ENCODE results near the gene HOXA7. TPM values are rescaled to one million over a fixed set of nuclear protein-coding genes. Genes with fewer than 3 reads are reported as not detected.
A peak's percentile ranks its signal among the peaks of the same experiment; 100 is the strongest.

HOXA7 gene
- total RNA-seq, 1 donor from 2014 or later = not detected

GRCh38 chr7:27197137-27198042 lies 40.9 kb upstream of the HOXA7 start:
- DNase-seq = no peak

GRCh38 chr7:27196287-27196767 lies 39.9 kb upstream of the HOXA7 start:
- H3K27me3 Mint-ChIP-seq (ENCODE audit: unreplicated experiment) = peaks cover 37% of the 10 kb centered on the region

More at GRCh38 chr7:27197137-27198042, 40.9 kb upstream of the HOXA7 start:
- Mint-ChIP-seq H3K27me3 (ENCODE audit: unreplicated experiment) (peaks cover 42% of the 10 kb centered on the region), H3K27ac (ENCODE audit: unreplicated experiment) (no peak overlapping the region), H3K4me3 (ENCODE audit: unreplicated experiment) (no peak overlapping the region), H3K9me3 (ENCODE audit: unreplicated experiment) (peaks cover 20% of the 10 kb centered on the region), H3K4me1 (ENCODE audit: low read depth, unreplicated experiment) (no peaks in the 10 kb centered on the region), H3K36me3 (ENCODE audit: unreplicated experiment) (no peaks in the 10 kb centered on the region)
- TF ChIP-seq, protein P1, sequence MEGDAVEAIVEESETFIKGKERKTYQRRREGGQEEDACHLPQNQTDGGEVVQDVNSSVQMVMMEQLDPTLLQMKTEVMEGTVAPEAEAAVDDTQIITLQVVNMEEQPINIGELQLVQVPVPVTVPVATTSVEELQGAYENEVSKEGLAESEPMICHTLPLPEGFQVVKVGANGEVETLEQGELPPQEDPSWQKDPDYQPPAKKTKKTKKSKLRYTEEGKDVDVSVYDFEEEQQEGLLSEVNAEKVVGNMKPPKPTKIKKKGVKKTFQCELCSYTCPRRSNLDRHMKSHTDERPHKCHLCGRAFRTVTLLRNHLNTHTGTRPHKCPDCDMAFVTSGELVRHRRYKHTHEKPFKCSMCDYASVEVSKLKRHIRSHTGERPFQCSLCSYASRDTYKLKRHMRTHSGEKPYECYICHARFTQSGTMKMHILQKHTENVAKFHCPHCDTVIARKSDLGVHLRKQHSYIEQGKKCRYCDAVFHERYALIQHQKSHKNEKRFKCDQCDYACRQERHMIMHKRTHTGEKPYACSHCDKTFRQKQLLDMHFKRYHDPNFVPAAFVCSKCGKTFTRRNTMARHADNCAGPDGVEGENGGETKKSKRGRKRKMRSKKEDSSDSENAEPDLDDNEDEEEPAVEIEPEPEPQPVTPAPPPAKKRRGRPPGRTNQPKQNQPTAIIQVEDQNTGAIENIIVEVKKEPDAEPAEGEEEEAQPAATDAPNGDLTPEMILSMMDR (IDR thresholded peaks at IDR 0.05; ENCODE audit: partially characterized antibody, unreplicated experiment) = no peak

DNA sequence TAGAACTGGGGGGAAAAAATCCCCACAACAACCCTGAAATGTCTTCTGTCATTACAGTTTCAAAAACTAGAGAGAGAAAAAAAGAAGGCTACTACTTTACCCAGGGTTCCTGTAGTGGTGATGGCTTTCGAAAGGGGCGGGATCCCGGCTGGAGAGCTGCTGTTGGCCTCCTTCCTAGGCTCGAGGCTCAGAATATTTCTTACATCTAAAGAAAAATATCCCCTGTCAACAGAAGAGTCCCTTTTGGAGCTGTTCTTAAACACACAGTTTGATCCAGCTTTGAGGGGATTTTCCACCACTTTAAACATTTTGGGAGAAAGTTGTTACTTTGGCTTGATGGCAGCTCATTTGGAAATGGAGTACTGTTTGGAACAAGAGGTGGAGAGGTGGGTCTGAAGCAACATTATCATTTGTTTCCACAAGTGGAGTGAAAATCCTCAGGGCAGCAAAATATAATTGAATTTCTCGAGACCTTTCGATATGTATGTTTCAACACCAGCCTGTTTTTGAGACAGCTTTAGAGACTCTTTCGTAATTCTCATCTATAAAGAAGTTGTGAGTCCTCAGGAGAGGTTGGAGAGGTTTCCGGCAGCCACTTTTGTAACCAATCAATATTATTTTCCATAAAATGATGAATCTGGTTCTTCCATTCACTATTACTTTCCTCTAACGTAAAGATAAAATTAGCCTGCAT lies 38.4 kb upstream of the HOXA7 start:
- Mint-ChIP-seq H3K9me3 (ENCODE audit: unreplicated experiment) (peaks cover 10% of the 10 kb centered on the region), H3K4me3 (ENCODE audit: unreplicated experiment) (no peak overlapping the region), H3K4me1 (ENCODE audit: low read depth, unreplicated experiment) (no peaks in the 10 kb centered on the region), H3K27me3 (ENCODE audit: unreplicated experiment) (peaks cover 38% of the 10 kb centered on the region), H3K27ac (ENCODE audit: unreplicated experiment) (no peak overlapping the region), H3K36me3 (ENCODE audit: unreplicated experiment) (peaks cover 3% of the 10 kb centered on the region)
- TF ChIP-seq, protein P1 (IDR thresholded peaks at IDR 0.05; ENCODE audit: partially characterized antibody, unreplicated experiment) = no peak
- DNase-seq = peak; percentile 4

More at GRCh38 chr7:27196287-27196767, 39.9 kb upstream of the HOXA7 start:
- Mint-ChIP-seq H3K4me3 (ENCODE audit: unreplicated experiment) (no peak overlapping the region), H3K9me3 (ENCODE audit: unreplicated experiment) (peaks cover 13% of the 10 kb centered on the region), H3K36me3 (ENCODE audit: unreplicated experiment) (no peaks in the 10 kb centered on the region), H3K4me1 (ENCODE audit: low read depth, unreplicated experiment) (no peaks in the 10 kb centered on the region), H3K27ac (ENCODE audit: unreplicated experiment) (no peak overlapping the region)
- DNase-seq = peak; percentile 89
- TF ChIP-seq, protein P1 (IDR thresholded peaks at IDR 0.05; ENCODE audit: partially characterized antibody, unreplicated experiment) = peak; percentile 78

- Mint-ChIP-seq H3K4me3 (ENCODE audit: unreplicated experiment) (no peak overlapping the region), H3K36me3 (ENCODE audit: unreplicated experiment) (peaks cover 3% of the 10 kb centered on the region), H3K27ac (ENCODE audit: unreplicated experiment) (no peak overlapping the region)
Measured at GRCh38 chr7:27194002-27194352, 37.5 kb upstream of the HOXA7 start.

More at GRCh38 chr7:27194002-27194352, 37.5 kb upstream of the HOXA7 start:
- no peak for DNase-seq
- no peaks in the 10 kb centered on the region for H3K4me1 Mint-ChIP-seq (ENCODE audit: low read depth, unreplicated experiment)
- H3K27me3 Mint-ChIP-seq (ENCODE audit: unreplicated experiment) = peaks cover 39% of the 10 kb centered on the region
- peaks cover 10% of the 10 kb centered on the region for H3K9me3 Mint-ChIP-seq (ENCODE audit: unreplicated experiment)
- TF ChIP-seq, protein P1 (IDR thresholded peaks at IDR 0.05; ENCODE audit: partially characterized antibody, unreplicated experiment) = no peak

Data from glutamatergic neuron (in vitro differentiated cells).